H1 (cell line): ENCODE results near the gene PER2. TPM values are rescaled to one million over a fixed set of nuclear protein-coding genes. Genes with fewer than 3 reads are reported as not detected.

ENCODE experiments used
- CTCF ChIA-PET: fragments of 300-600 bp; sonication (Branson Sonifier 250); formaldehyde crosslinking; loops from one replicate; lab custom pipeline; 2021; ENCODE audit not compliant: partially characterized antibody; lab: Charles Lee
- POLR2A ChIA-PET: fragments of 300-600 bp; sonication (Branson Sonifier 250); formaldehyde crosslinking; loops from one replicate; lab custom pipeline; 2021; ENCODE audit warnings: inconsistent platforms; ENCODE audit not compliant: partially characterized antibody; lab: Charles Lee
- DNase-seq, 2 experiments: peaks; one replicate each; pipeline versions ENCODE4 v3.0.0 to v3.0.0-alpha.2; 2010 to 2022; ENCODE audit warnings: low spot score in 2 of 2, low read depth in 1 of 2, mixed read lengths in 1 of 2
- FAIRE-seq: peaks from 2 replicates; lab custom pipeline; 2011; peaks lifted over from hg19 to GRCh38; lab: Jason Lieb, UNC
- H2AFZ ChIP-seq: 2 replicates; pipeline ENCODE4 v1.8.1; 2012; ENCODE audit warnings: low read length, inconsistent platforms
- H2AK5ac ChIP-seq: 2 replicates; pipeline ENCODE4 v1.6.1; 2013; ENCODE audit warnings: low read depth, low read length
- H2BK120ac ChIP-seq: replicated peaks from 2 replicates; pipeline ENCODE3; 2013; ENCODE audit warnings: low read depth, low read length, inconsistent platforms
- H2BK12ac ChIP-seq: 2 replicates; pipeline ENCODE4 v1.6.1; 2013; ENCODE audit warnings: low read depth, low read length
- H2BK15ac ChIP-seq: 2 replicates; pipeline ENCODE4 v1.6.1; 2013; ENCODE audit warnings: low read length
- H2BK20ac ChIP-seq: 2 replicates; pipeline ENCODE4 v1.6.1; 2013; ENCODE audit warnings: low read length
- H2BK5ac ChIP-seq: 2 replicates; pipeline ENCODE4 v1.6.1; 2013; ENCODE audit warnings: low read depth, low read length
- H3K14ac ChIP-seq: 2 replicates; pipeline ENCODE4 v1.6.1; 2013; ENCODE audit warnings: inconsistent platforms; ENCODE audit not compliant: insufficient read length
- H3K18ac ChIP-seq: 2 replicates; pipeline ENCODE4 v1.6.1; 2013; ENCODE audit warnings: low read length; ENCODE audit errors: extremely low read depth
- H3K23ac ChIP-seq: 2 replicates; pipeline ENCODE4 v1.6.1; 2013; ENCODE audit warnings: inconsistent platforms; ENCODE audit not compliant: insufficient read length
- H3K23me2 ChIP-seq: 2 replicates; pipeline ENCODE4 v1.6.1; 2013; ENCODE audit warnings: low read depth, low read length
- H3K27ac ChIP-seq: 2 replicates; pipeline ENCODE4 v1.6.1; 2011; ENCODE audit warnings: low read depth, low read length, inconsistent platforms
- H3K27me3 ChIP-seq, 4 experiments: replicated peaks in 1 of 4; 1 replicate in 1 of 4; 2 replicates in 3 of 4; pipeline versions ENCODE4 v1.6.1 to v1.8.1; 2011 to 2013; ENCODE audit warnings: low read length in 3 of 4, mild to moderate bottlenecking in 3 of 4, inconsistent platforms in 2 of 4, mixed read lengths in 2 of 4, moderate library complexity in 1 of 4; ENCODE audit not compliant: control insufficient read depth in 3 of 4, insufficient read depth in 3 of 4; ENCODE audit errors: extremely low read depth in 1 of 4
- H3K36me3 ChIP-seq, 4 experiments: 2 replicates each; pipeline versions ENCODE4 v1.6.1 to v1.8.1; 2011 to 2013; ENCODE audit warnings: mild to moderate bottlenecking in 4 of 4, low read length in 3 of 4, moderate library complexity in 2 of 4, control low read depth in 1 of 4, inconsistent platforms in 1 of 4; ENCODE audit not compliant: insufficient read depth in 4 of 4, control insufficient read depth in 2 of 4
- H3K4ac ChIP-seq: replicated peaks from 2 replicates; pipeline ENCODE3; 2013; ENCODE audit warnings: low read length, low read depth, mixed read lengths, inconsistent platforms; ENCODE audit not compliant: insufficient read length
- H3K4me1 ChIP-seq, 4 experiments: replicated peaks in 1 of 4; 1 replicate in 1 of 4; 2 replicates in 3 of 4; pipeline versions ENCODE4 v1.6.1 to v1.8.1; 2011 to 2013; ENCODE audit warnings: low read length in 3 of 4, inconsistent platforms in 2 of 4, mixed read lengths in 1 of 4; ENCODE audit not compliant: insufficient read depth in 4 of 4, control insufficient read depth in 3 of 4
- H3K4me2 ChIP-seq, 2 experiments: 2 replicates each; pipeline versions ENCODE4 v1.6.1 to v1.8.1; 2011 to 2013; ENCODE audit warnings: low read depth in 2 of 2, low read length in 2 of 2, control low read depth in 1 of 2, inconsistent platforms in 1 of 2, mild to moderate bottlenecking in 1 of 2; ENCODE audit not compliant: insufficient read depth in 1 of 2
- H3K4me3 ChIP-seq, 4 experiments: fragments of 200-600, 300-600 bp in 1 of 4; sonication (generic), shearing (Covaris generic), sonication (Bioruptor Twin) in 1 of 4; 2 replicates each; pipeline versions ENCODE4 v1.5.1 to v1.8.1; 2011 to 2016; ENCODE audit warnings: low read length in 4 of 4, low read depth in 3 of 4, control low read depth in 2 of 4, inconsistent platforms in 2 of 4, mild to moderate bottlenecking in 2 of 4, mixed read lengths in 1 of 4, moderate library complexity in 1 of 4; ENCODE audit not compliant: insufficient read depth in 2 of 4; ENCODE audit errors: extremely low read depth in 1 of 4
- H3K56ac ChIP-seq: replicated peaks from 2 replicates; pipeline ENCODE3; 2013; ENCODE audit warnings: low read depth, mild to moderate bottlenecking, mixed read lengths, low read length, inconsistent platforms; ENCODE audit not compliant: insufficient read length
- H3K79me1 ChIP-seq: 2 replicates; pipeline ENCODE4 v1.6.1; 2013; ENCODE audit warnings: low read depth, low read length, control low read depth
- H3K79me2 ChIP-seq, 2 experiments: 2 replicates each; pipeline versions ENCODE4 v1.6.1 to v1.8.1; 2012 to 2013; ENCODE audit warnings: low read length in 2 of 2, mild to moderate bottlenecking in 2 of 2, inconsistent platforms in 1 of 2; ENCODE audit not compliant: insufficient read depth in 2 of 2, control insufficient read depth in 1 of 2
- H3K9ac ChIP-seq, 4 experiments: replicated peaks in 1 of 4; 1 replicate in 1 of 4; 2 replicates in 3 of 4; pipeline versions ENCODE4 v1.6.1 to v1.8.1; 2011 to 2013; ENCODE audit warnings: low read depth in 3 of 4, low read length in 3 of 4, control low read depth in 2 of 4, mild to moderate bottlenecking in 2 of 4, moderate library complexity in 2 of 4, inconsistent platforms in 1 of 4; ENCODE audit errors: extremely low read depth in 1 of 4
- H3K9me3 ChIP-seq, 2 experiments: 2 replicates each; pipeline versions ENCODE4 v1.6.1 to v1.8.1; 2012 to 2013; ENCODE audit warnings: mild to moderate bottlenecking in 2 of 2, moderate library complexity in 2 of 2, control low read depth in 1 of 2, inconsistent platforms in 1 of 2, low read depth in 1 of 2, low read length in 1 of 2, mixed read lengths in 1 of 2; ENCODE audit not compliant: insufficient read depth in 2 of 2
- H4K20me1 ChIP-seq, 2 experiments: replicated peaks in 1 of 2; 2 replicates each; pipeline versions ENCODE3 to v1.8.1; 2011 to 2013; ENCODE audit warnings: inconsistent platforms in 2 of 2, low read length in 2 of 2, mild to moderate bottlenecking in 1 of 2; ENCODE audit not compliant: insufficient read depth in 2 of 2, control insufficient read depth in 1 of 2
- H4K5ac ChIP-seq: 2 replicates; pipeline ENCODE4 v1.6.1; 2013; ENCODE audit warnings: low read length, low read depth, mixed read lengths, inconsistent platforms; ENCODE audit not compliant: insufficient read length
- H4K8ac ChIP-seq: 2 replicates; pipeline ENCODE4 v1.8.0; 2013; ENCODE audit warnings: mild to moderate bottlenecking, moderate library complexity, low read length, inconsistent platforms; ENCODE audit not compliant: insufficient read depth; ENCODE audit errors: extremely low read depth
- H4K91ac ChIP-seq: replicated peaks from 2 replicates; pipeline ENCODE3; 2013; ENCODE audit warnings: low read length, mixed read lengths, inconsistent platforms; ENCODE audit not compliant: insufficient read length
- BACH1 ChIP-seq: IDR thresholded peaks from 2 replicates; pipeline ENCODE4 v1.6.1; 2012; ENCODE audit warnings: low read length, improper control_type of control experiment
- CEBPB ChIP-seq: IDR thresholded peaks from 2 replicates; pipeline ENCODE4 v1.6.1; 2012; ENCODE audit warnings: low read depth, low read length
- JUN ChIP-seq: IDR thresholded peaks from 2 replicates; pipeline ENCODE4 v1.6.1; 2011; ENCODE audit warnings: low read depth, mild to moderate bottlenecking, improper control_type of control experiment, low read length
- TCF12 ChIP-seq: IDR thresholded peaks from 2 replicates; pipeline ENCODE4 v1.6.1; 2011; ENCODE audit warnings: low read depth, mild to moderate bottlenecking, low read length
- WGBS, 2 experiments: shearing (Covaris generic) in 1 of 2; methylation state at CpG; one replicate each; pipeline versions ENCODE4 v1.1.6 to v1.1.7; 2013 to 2015; ENCODE audit warnings: low lambda C conversion rate in 2 of 2, mixed read lengths in 2 of 2, inconsistent platforms in 1 of 2, low coverage in 1 of 2, missing lambda C conversion rate in 1 of 2; ENCODE audit not compliant: insufficient replicate concordance in 2 of 2, insufficient coverage in 1 of 2, insufficient read length in 1 of 2; ENCODE audit errors: extremely low coverage in 1 of 2, missing lambda C conversion rate in 1 of 2; 5-methylcytosine and 5-hydroxymethylcytosine counted together
- polyA plus RNA-seq, 7 experiments: library from polyadenylated mRNA; depleted of rRNA in 3 of 7; stranded (reverse) in 5 of 7; unstranded in 2 of 7; fragments of >200 nt in 5 of 7; fragments of 200-250 nt in 2 of 7; gene quantifications; 1 replicate in 5 of 7; 2 replicates in 1 of 7; 4 replicates in 1 of 7; pipeline versions ENCODE4 v1.2.1 to v1.2.3, GENCODE V29; 2011 to 2013; ENCODE audit warnings: missing spikeins in 2 of 7, mixed read lengths in 2 of 7
- total RNA-seq: library from RNA; stranded (reverse); fragmentation: NEBNext Ultra II Directional; extraction: Animal tissue kit (Norgen Biotek cat#: 25700); gene quantifications from 2 replicates; pipeline ENCODE4 v1.2.1, GENCODE V29; 2021
- TF ChIP-seq, protein P1 (sequence below): IDR thresholded peaks from 2 replicates; pipeline ENCODE4 v1.6.1; 2012; ENCODE audit warnings: inconsistent platforms

The PER2 gene
- total and polyA plus RNA-seq, 2 of the 8 experiments (the other 6 are each of a cell fraction or from before 2014, with no cell fraction given): 0.91 to 5.5 TPM

DNA sequence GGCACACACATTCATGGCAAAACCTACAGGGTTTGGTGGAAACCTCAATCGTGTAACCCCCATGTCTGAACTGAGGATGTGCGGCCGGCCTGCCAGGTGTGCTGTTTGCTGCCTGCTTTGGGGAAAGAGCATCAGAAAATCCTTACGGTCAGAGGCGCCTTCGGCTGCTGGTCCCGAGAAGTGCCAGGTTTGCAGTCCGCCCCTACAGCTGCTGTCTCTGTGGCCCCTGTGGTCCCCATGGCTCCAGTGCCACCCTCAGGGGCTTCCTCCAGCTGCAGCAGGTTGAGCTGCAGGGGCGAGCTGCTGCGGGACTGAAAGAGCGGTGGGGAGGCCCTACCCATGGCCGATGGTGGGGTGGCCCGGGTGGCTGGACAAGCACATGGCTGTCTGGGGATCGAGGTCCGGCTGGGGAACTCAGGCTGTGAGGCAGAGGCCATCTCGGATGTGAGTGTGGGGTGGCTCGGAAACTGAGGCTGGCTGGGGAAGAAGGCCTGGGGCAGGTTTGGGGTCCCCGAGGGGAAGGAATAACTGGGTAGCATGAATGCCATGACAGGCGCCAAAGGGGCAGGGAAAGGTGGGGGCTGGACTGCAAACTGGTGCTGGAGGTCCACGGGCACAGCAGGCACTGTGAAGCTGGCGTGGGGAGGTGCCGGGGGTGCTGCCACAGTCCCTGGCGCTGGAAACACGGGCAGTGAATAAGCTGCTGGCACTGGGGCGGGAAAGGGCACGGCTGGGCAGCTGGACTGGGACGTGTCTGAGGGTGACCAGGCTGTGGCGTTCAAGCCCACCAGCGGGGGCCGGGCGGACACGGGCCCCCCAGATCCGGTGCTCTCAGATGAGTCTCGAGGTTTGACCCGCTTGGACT, 35.4 kb downstream of the PER2 start:
- H2BK15ac ChIP-seq: no peak overlapping the region
- H3K27ac ChIP-seq: no peak overlapping the region
- H3K4me1 ChIP-seq: no peaks in the 10 kb centered on the region; a peak in 2 of 7 replicates
- H3K18ac ChIP-seq: no peak overlapping the region
- no peak overlapping the region for H2BK120ac ChIP-seq
- peaks cover 0 to 3% (median 0%) of the 10 kb centered on the region in 4 experiments; a peak in 2 of 8 replicates for H3K36me3 ChIP-seq
- no peak overlapping the region for H2BK12ac ChIP-seq
- H3K56ac ChIP-seq: no peak overlapping the region
- 95% methylated on average over 33 of the region's 35 CpGs; no CpG with 5 or more reads in 1 of the 2 experiments for WGBS, 2 experiments
- DNase-seq: no peak
- no peaks in the 10 kb centered on the region for H3K23me2 ChIP-seq
- H2BK20ac ChIP-seq: no peak overlapping the region
- H3K23ac ChIP-seq: no peak overlapping the region
- no peak for FAIRE-seq
- peaks cover 0 to 2% of the 10 kb centered on the region in 2 experiments for H4K20me1 ChIP-seq
- no peak overlapping the region for H2BK5ac ChIP-seq
- ChIA-PET CTCF (interaction anchor here (2.5 to 17.1 kb wide), 3 partner anchors 9 to 26 kb away, joined by 13 to 298 read pairs (median 208); no protein-coding TSS in a partner anchor), POLR2A (interaction anchor here (4.2 kb wide), 1 partner anchor 13 kb away, joined by 21 read pairs; the partner anchor contains the start of gene HES6)
- no peak overlapping the region for H3K4me2 ChIP-seq
- no peak overlapping the region for H3K4me3 ChIP-seq
- no peaks in the 10 kb centered on the region for H3K79me2 ChIP-seq
- H3K79me1 ChIP-seq: no peaks in the 10 kb centered on the region
- H3K4ac ChIP-seq: no peak overlapping the region
- no peaks in the 10 kb centered on the region for H3K27me3 ChIP-seq
- H3K14ac ChIP-seq: no peak overlapping the region
- H3K9me3 ChIP-seq: no peaks in the 10 kb centered on the region
- H2AFZ ChIP-seq: no peak overlapping the region
- no peak overlapping the region for H4K91ac ChIP-seq
- H4K5ac ChIP-seq: no peak overlapping the region
- H3K9ac ChIP-seq: no peak overlapping the region
- TF ChIP-seq TCF12 (no peak), CEBPB (no peak), JUN (no peak), BACH1 (no peak)
- TF ChIP-seq, protein P1, sequence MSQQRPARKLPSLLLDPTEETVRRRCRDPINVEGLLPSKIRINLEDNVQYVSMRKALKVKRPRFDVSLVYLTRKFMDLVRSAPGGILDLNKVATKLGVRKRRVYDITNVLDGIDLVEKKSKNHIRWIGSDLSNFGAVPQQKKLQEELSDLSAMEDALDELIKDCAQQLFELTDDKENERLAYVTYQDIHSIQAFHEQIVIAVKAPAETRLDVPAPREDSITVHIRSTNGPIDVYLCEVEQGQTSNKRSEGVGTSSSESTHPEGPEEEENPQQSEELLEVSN: no peak
- H2AK5ac ChIP-seq: no peak overlapping the region
- H4K8ac ChIP-seq: no peak overlapping the region; the same call in 1 of the 2 replicates
